ENCODE measurements around the gene NKX2-2.

NKX2-2 gene

GRCh38 chr20:21518292-21518991, 4.6 kb upstream of the NKX2-2 start:
- DNase-seq (ENCODE audit: low spot score in 2 of 2) (no peak), ATAC-seq (replicated peaks; ENCODE audit: extremely low read depth, poor library complexity, severe bottlenecking) (no peak)
- Mint-ChIP-seq H3K27ac (ENCODE audit: low read depth) (no peak overlapping the region), H3K36me3 (ENCODE audit: insufficient read depth) (peaks cover 16% of the 10 kb centered on the region), H3K27me3 (peaks cover 83% of the 10 kb centered on the region), H3K9me3 (no peaks in the 10 kb centered on the region), H3K4me1 (peaks cover 26% of the 10 kb centered on the region), H3K4me3 (no peak overlapping the region)

GRCh38 chr20:21517566-21518277, 3.9 kb upstream of the NKX2-2 start:
- H3K27ac Mint-ChIP-seq (ENCODE audit: low read depth): no peak overlapping the region
- ATAC-seq (replicated peaks; ENCODE audit: extremely low read depth, poor library complexity, severe bottlenecking): no peak
- H3K9me3 Mint-ChIP-seq: no peaks in the 10 kb centered on the region
- DNase-seq (ENCODE audit: low spot score in 2 of 2): no peak
- H3K4me1 Mint-ChIP-seq: peaks cover 26% of the 10 kb centered on the region
- H3K4me3 Mint-ChIP-seq: no peak overlapping the region
- peaks cover 83% of the 10 kb centered on the region for H3K27me3 Mint-ChIP-seq
- peaks cover 11% of the 10 kb centered on the region for H3K36me3 Mint-ChIP-seq (ENCODE audit: insufficient read depth)

GRCh38 chr20:21516861-21517565, 3.1 kb upstream of the NKX2-2 start:
- Mint-ChIP-seq H3K4me1 (peaks cover 26% of the 10 kb centered on the region), H3K4me3 (no peak overlapping the region), H3K9me3 (no peaks in the 10 kb centered on the region), H3K36me3 (ENCODE audit: insufficient read depth) (peaks cover 11% of the 10 kb centered on the region), H3K27me3 (peaks cover 89% of the 10 kb centered on the region), H3K27ac (ENCODE audit: low read depth) (no peak overlapping the region)
- ATAC-seq (replicated peaks; ENCODE audit: extremely low read depth, poor library complexity, severe bottlenecking) (no peak), DNase-seq (ENCODE audit: low spot score in 2 of 2) (no peak)

- Mint-ChIP-seq H3K9me3 (no peaks in the 10 kb centered on the region), H3K27ac (ENCODE audit: low read depth) (peak overlapping the region; percentile 62), H3K36me3 (ENCODE audit: insufficient read depth) (peaks cover 9% of the 10 kb centered on the region), H3K27me3 (peaks cover 91% of the 10 kb centered on the region), H3K4me3 (no peak overlapping the region), H3K4me1 (peaks cover 25% of the 10 kb centered on the region)
- ATAC-seq (replicated peaks; ENCODE audit: extremely low read depth, poor library complexity, severe bottlenecking) (no peak), DNase-seq (ENCODE audit: low spot score in 2 of 2) (no peak)
These were observed 2.3 kb upstream of the NKX2-2 start for GRCh38 chr20:21516180-21516567.

GRCh38 chr20:21515300-21516179, 1.7 kb upstream of the NKX2-2 start:
- Mint-ChIP-seq H3K4me1 (peaks cover 18% of the 10 kb centered on the region), H3K27ac (ENCODE audit: low read depth) (peak overlapping the region; percentile 62), H3K4me3 (no peak overlapping the region), H3K9me3 (no peaks in the 10 kb centered on the region), H3K36me3 (ENCODE audit: insufficient read depth) (peaks cover 5% of the 10 kb centered on the region), H3K27me3 (peaks cover 91% of the 10 kb centered on the region)
- no peak for ATAC-seq (replicated peaks; ENCODE audit: extremely low read depth, poor library complexity, severe bottlenecking)
- no peak for DNase-seq (ENCODE audit: low spot score in 2 of 2)

GRCh38 chr20:21514553-21515251, 838 bp upstream of the NKX2-2 start:
- peak overlapping the region; percentile 61 for H3K4me3 Mint-ChIP-seq
- H3K27ac Mint-ChIP-seq (ENCODE audit: low read depth): no peak overlapping the region
- peaks cover 25% of the 10 kb centered on the region for H3K4me1 Mint-ChIP-seq
- ATAC-seq (replicated peaks; ENCODE audit: extremely low read depth, poor library complexity, severe bottlenecking) (no peak), DNase-seq (ENCODE audit: low spot score in 2 of 2) (no peak)
- peaks cover 6% of the 10 kb centered on the region for H3K36me3 Mint-ChIP-seq (ENCODE audit: insufficient read depth)
- no peaks in the 10 kb centered on the region for H3K9me3 Mint-ChIP-seq
- H3K27me3 Mint-ChIP-seq: peaks cover 91% of the 10 kb centered on the region

GRCh38 chr20:21513181-21513663, 642 bp downstream of the NKX2-2 start:
- Mint-ChIP-seq H3K27ac (ENCODE audit: low read depth) (no peak overlapping the region), H3K4me1 (peaks cover 32% of the 10 kb centered on the region), H3K4me3 (peak overlapping the region; percentile 61), H3K36me3 (ENCODE audit: insufficient read depth) (peaks cover 6% of the 10 kb centered on the region), H3K27me3 (peaks cover 91% of the 10 kb centered on the region), H3K9me3 (no peaks in the 10 kb centered on the region)
- ATAC-seq (replicated peaks; ENCODE audit: extremely low read depth, poor library complexity, severe bottlenecking) (no peak), DNase-seq (ENCODE audit: low spot score in 2 of 2) (no peak)

GRCh38 chr20:21512634-21513180, 1.2 kb downstream of the NKX2-2 start:
- H3K9me3 Mint-ChIP-seq: no peaks in the 10 kb centered on the region
- peaks cover 91% of the 10 kb centered on the region for H3K27me3 Mint-ChIP-seq
- H3K4me1 Mint-ChIP-seq: peaks cover 32% of the 10 kb centered on the region
- H3K27ac Mint-ChIP-seq (ENCODE audit: low read depth): no peak overlapping the region
- DNase-seq (ENCODE audit: low spot score in 2 of 2) (no peak), ATAC-seq (replicated peaks; ENCODE audit: extremely low read depth, poor library complexity, severe bottlenecking) (no peak)
- H3K36me3 Mint-ChIP-seq (ENCODE audit: insufficient read depth): peaks cover 5% of the 10 kb centered on the region
- peak overlapping the region; percentile 61 for H3K4me3 Mint-ChIP-seq

- no peaks in the 10 kb centered on the region for H3K9me3 Mint-ChIP-seq
- DNase-seq (ENCODE audit: low spot score in 2 of 2) (no peak), ATAC-seq (replicated peaks; ENCODE audit: extremely low read depth, poor library complexity, severe bottlenecking) (no peak)
- H3K36me3 Mint-ChIP-seq (ENCODE audit: insufficient read depth): peaks cover 5% of the 10 kb centered on the region
- H3K4me1 Mint-ChIP-seq: peaks cover 28% of the 10 kb centered on the region
- peaks cover 91% of the 10 kb centered on the region for H3K27me3 Mint-ChIP-seq
- H3K27ac Mint-ChIP-seq (ENCODE audit: low read depth): no peak overlapping the region
- peak overlapping the region; percentile 48 for H3K4me3 Mint-ChIP-seq
These were observed 1.8 kb downstream of the NKX2-2 start for GRCh38 chr20:21511850-21512633.

- DNase-seq (ENCODE audit: low spot score in 2 of 2) (no peak), ATAC-seq (replicated peaks; ENCODE audit: extremely low read depth, poor library complexity, severe bottlenecking) (no peak)
- no peaks in the 10 kb centered on the region for H3K9me3 Mint-ChIP-seq
- peaks cover 91% of the 10 kb centered on the region for H3K27me3 Mint-ChIP-seq
- peaks cover 31% of the 10 kb centered on the region for H3K4me1 Mint-ChIP-seq
- no peak overlapping the region for H3K27ac Mint-ChIP-seq (ENCODE audit: low read depth)
- H3K4me3 Mint-ChIP-seq: peak overlapping the region; percentile 48
- H3K36me3 Mint-ChIP-seq (ENCODE audit: insufficient read depth): peaks cover 9% of the 10 kb centered on the region
These were observed 2.4 kb downstream of the NKX2-2 start for GRCh38 chr20:21511485-21511849.
